NB4 (cell line): ENCODE results near the gene ALDH1L2.

Experiments used
- DNase-seq: peaks from one replicate; pipeline ENCODE4 v3.0.0; 2010; ENCODE audit warnings: low read depth
- H3K4me3 ChIP-seq: one replicate; pipeline ENCODE4 v1.5.1; 2011; ENCODE audit warnings: mild to moderate bottlenecking, low read depth, low read length, moderate library complexity
- MYC ChIP-seq: IDR thresholded peaks from 2 replicates; pipeline ENCODE4 v1.6.1; 2011; ENCODE audit warnings: low read depth, low read length
- POLR2A ChIP-seq: IDR thresholded peaks from 2 replicates; pipeline ENCODE4 v1.6.1; 2011; ENCODE audit warnings: mild to moderate bottlenecking; ENCODE audit not compliant: insufficient read length; ENCODE audit errors: extremely low read depth
- TF ChIP-seq, protein P1 (sequence below): IDR thresholded peaks from 2 replicates; pipeline ENCODE4 v1.6.1; 2011; ENCODE audit warnings: low read depth, low read length
- TF ChIP-seq, protein P2 (sequence below): IDR thresholded peaks from one replicate; pipeline ENCODE4 v1.5.1; 2012; ENCODE audit warnings: low read depth, low read length

Gene ALDH1L2

DNA sequence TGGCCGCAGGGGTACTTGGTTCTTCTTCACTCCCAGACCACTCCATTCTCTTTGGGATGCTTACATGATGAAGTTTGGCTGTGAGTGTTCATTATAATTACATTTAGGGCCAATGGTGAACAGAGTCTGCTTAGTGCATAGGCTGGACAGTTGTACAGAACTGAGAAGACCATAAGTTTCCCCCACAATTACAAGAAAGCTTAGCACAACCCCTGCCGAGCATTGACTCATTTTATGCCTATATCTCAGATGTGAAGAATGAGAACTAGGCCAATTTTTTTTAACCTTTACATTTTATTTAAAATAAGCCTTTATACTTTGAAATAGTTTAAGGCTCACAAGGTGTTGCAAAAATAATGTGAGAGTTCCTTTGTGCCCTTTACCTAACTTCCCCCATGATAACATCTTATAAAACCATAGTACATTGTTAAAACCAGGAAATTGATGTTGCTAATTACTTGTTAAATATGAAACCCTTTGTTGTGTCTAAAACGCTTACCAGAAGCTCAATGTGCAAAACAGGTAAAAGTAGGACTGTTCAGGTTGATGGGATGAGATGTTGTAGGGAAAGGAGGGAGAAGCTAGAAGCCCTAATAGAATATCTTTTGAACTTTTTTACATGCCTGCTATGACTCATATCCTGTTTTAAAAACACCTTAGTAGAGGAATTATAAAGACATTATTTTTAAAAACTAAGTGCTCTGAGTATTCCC, 47.2 kb downstream of the ALDH1L2 start:
- DNase-seq = no peak
- TF ChIP-seq POLR2A (no peak), MYC (no peak)
- TF ChIP-seq, protein P1, sequence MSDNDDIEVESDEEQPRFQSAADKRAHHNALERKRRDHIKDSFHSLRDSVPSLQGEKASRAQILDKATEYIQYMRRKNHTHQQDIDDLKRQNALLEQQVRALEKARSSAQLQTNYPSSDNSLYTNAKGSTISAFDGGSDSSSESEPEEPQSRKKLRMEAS = no peak
- TF ChIP-seq, protein P2, sequence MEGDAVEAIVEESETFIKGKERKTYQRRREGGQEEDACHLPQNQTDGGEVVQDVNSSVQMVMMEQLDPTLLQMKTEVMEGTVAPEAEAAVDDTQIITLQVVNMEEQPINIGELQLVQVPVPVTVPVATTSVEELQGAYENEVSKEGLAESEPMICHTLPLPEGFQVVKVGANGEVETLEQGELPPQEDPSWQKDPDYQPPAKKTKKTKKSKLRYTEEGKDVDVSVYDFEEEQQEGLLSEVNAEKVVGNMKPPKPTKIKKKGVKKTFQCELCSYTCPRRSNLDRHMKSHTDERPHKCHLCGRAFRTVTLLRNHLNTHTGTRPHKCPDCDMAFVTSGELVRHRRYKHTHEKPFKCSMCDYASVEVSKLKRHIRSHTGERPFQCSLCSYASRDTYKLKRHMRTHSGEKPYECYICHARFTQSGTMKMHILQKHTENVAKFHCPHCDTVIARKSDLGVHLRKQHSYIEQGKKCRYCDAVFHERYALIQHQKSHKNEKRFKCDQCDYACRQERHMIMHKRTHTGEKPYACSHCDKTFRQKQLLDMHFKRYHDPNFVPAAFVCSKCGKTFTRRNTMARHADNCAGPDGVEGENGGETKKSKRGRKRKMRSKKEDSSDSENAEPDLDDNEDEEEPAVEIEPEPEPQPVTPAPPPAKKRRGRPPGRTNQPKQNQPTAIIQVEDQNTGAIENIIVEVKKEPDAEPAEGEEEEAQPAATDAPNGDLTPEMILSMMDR = no peak
- no peak overlapping the region for H3K4me3 ChIP-seq

DNA sequence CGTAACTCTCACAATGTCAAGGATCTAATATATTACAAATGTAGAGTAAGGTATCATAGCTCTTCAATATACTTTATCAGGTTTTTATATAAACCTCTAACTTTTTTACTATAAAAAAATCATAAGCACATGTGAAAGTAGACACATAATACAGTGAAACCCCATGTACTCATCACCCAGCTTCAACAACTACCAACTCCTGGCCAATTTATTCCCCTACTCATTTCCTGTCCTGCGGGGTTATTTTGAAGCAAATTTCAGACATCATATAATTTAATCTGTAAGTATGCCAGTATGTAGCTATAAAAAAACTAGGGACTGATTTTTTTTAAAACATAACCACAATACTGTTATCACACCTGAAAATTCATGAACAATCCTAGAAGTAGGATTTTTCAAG, 50.4 kb downstream of the ALDH1L2 start:
- DNase-seq = no peak
- H3K4me3 ChIP-seq = no peak overlapping the region
- TF ChIP-seq POLR2A (no peak), MYC (no peak)
- TF ChIP-seq, protein P2 = no peak
- TF ChIP-seq, protein P1 = no peak

DNA sequence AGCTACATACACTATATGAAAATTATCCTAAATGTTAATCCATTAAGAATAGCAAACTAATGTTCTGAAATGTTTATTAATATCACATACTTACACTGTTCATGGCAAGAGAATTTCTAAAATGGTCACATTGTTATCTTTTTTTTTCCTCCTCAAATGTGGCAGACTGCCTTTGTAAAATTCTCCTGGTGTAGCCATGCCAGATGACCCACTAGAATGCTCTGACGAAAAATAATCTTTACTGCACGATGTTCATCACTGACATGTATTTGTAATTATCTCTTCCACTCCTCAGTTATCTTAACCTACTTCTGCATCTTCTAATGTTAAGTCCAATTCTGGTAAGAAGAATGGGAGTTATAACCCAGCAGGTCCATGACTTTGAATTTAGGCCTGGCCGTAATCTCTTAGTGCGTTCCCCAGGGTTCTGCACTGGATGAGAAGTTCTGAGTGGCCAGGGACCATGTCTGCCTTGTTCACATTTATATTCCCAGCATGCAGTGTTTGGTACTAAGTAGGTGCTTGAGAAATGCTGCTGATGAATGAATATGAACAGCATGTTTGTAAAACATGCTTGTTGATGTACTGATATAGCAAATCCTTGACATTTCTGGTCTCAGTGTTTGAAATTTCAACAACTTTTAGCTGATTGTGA, 51.4 kb downstream of the ALDH1L2 start:
- no peak overlapping the region for H3K4me3 ChIP-seq
- DNase-seq = no peak
- TF ChIP-seq, protein P2 = no peak
- no peak for TF ChIP-seq POLR2A
- no peak for TF ChIP-seq MYC
- TF ChIP-seq, protein P1 = no peak

DNA sequence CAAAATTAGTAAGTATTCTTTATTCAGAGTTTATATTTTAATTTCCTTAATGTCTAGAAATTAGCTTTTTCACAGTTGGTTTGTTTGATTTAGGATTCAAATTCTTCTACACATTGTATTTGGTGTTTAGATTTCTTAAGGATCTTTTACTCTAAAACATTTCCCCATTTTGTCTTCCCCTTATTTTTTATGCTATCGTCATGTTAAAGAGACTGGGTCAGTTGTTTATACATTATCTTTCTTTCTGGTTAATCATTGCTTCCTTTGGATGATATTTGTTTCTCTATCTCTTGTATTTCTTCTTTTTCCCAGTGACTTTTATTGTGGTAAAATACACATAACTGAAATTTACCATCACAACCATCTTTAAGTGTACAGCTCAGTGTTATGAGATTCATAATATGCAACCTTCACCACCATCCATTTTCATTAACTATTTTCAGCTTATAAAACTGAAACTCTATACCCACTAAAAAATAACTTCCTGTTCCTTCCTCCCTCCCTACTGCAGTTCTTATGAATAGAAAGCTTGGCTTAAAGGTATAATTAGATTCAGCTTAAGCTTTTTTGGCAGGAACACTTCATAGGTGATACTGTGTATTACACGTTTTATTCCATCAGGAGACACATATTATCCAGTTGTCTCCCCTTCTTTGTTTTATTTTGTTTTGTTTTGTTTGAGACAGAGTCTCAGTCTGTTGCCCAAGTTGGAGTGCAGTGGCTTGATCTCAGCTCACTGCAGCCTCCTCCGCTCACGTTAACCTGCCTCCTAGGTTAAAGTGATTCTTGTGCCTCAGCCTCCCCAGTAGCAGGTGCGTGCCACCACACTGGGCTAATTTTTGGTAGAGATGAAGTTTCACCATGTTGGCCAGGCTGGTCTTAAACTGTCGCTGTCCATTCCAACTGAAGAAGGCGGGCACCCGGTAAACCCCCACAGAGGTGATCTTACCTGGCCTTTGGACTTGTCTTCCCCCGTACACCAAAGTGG, 53.1 kb downstream of the ALDH1L2 start:
- no peak for DNase-seq
- no peak overlapping the region for H3K4me3 ChIP-seq
- TF ChIP-seq, protein P2 = no peak

DNA sequence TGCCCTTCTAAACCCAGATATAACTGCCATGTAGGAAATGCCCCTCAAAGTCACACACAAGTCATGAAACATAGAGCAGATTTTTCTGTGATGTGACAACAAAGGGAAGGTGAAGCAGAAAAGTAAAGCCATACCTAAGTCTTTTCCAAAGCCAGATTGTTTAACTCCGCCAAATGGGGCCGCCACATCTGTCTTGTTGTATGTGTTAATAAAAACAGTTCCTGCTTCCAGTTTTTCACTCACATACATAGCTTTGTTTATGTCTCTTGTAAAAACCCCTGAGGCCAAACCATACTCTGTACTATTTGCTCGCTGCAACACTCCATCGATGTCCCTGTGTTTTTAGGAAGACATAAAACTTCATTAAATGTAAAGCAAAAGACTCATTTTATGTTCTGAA, 57.8 kb downstream of the ALDH1L2 start:
- no peak for DNase-seq

More for the DNA sequence above, 57.8 kb downstream of the ALDH1L2 start:
- TF ChIP-seq, protein P1 = no peak
- no peak for TF ChIP-seq POLR2A
- no peak for TF ChIP-seq MYC
- TF ChIP-seq, protein P2 = no peak
- no peak overlapping the region for H3K4me3 ChIP-seq
